NCI-H1092 treated with DMSO at 0.1 percent for 48 hours (cell line): Measurements from ENCODE around the gene NANOS3.

ENCODE experiments used
- DNase-seq: peaks from one replicate; lab custom pipeline; 2025; lab: John Stamatoyannopoulos, UW

Gene NANOS3

GRCh38 chr19:13864667-13865570 is 12.0 kb upstream of the NANOS3 start:
- no peak for DNase-seq

DNA sequence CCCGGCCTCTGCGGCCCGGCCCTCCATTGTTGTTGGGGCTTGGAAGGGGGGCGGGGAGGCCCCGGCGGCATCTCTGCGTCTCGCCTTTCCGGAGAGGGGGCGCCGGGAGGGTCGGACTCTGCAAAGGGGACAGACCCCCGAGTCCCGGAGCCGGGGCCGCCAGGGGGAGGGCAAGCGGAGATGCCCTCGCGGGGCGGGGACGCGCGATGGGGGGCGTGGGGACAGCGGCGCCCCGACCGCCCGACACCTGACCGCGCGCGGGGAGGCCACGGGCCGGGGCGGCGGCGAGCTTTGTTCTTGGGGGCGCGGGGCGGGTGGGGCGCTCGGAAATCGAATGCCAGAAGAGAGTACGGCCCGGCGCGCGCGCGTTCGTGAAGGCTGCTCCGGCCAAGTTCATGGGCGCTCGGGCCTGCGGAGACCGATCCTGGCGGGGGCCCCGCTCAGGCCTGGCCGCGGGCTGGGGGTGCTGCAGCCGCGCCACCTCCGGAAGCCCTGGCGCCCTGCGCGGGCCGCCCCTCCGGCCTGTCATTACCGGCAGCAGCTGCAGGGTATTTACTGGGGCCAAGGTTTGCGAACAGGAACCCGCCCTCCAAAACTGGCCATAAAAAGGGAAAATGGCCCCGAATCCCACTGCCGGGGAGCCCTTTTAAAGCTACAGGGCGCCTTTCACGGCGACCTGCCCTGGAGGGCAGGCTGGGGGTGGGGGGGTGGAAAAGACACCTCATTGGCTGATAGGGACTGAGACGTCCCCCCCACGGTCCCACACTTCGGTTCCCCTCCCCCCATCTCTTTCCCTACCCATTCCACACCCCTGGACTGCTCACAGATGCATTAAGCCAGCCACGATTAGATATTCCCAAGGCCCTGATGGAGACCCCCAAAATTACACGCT is 11.1 kb upstream of the NANOS3 start:
- DNase-seq, result no peak

GRCh38 chr19:13866463-13867046 is 10.4 kb upstream of the NANOS3 start:
- DNase-seq, result no peak

GRCh38 chr19:13868663-13869062 is 8.3 kb upstream of the NANOS3 start:
- no peak for DNase-seq

- no peak for DNase-seq
Observed at GRCh38 chr19:13869281-13869680, 7.7 kb upstream of the NANOS3 start.

- no peak for DNase-seq
Observed at GRCh38 chr19:13870873-13871272, 6.1 kb upstream of the NANOS3 start.

DNA sequence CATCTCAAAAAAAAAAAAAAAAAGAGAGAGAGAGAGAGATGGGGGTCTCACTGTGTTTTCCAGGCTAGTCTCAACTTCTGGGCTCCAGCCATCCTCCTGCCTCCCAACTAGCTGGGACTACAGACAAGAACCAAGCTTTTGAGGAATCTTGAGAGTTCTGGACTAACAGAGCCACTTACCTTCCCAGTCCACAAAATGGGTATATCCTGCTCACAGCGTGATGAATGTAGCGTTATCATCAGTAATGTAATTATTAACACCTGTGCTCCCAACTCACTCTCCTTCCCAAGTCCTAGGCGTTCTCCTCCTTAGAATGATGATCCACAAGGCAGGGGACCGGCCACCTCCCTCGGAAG is 4.6 kb upstream of the NANOS3 start:
- DNase-seq, result no peak

DNA sequence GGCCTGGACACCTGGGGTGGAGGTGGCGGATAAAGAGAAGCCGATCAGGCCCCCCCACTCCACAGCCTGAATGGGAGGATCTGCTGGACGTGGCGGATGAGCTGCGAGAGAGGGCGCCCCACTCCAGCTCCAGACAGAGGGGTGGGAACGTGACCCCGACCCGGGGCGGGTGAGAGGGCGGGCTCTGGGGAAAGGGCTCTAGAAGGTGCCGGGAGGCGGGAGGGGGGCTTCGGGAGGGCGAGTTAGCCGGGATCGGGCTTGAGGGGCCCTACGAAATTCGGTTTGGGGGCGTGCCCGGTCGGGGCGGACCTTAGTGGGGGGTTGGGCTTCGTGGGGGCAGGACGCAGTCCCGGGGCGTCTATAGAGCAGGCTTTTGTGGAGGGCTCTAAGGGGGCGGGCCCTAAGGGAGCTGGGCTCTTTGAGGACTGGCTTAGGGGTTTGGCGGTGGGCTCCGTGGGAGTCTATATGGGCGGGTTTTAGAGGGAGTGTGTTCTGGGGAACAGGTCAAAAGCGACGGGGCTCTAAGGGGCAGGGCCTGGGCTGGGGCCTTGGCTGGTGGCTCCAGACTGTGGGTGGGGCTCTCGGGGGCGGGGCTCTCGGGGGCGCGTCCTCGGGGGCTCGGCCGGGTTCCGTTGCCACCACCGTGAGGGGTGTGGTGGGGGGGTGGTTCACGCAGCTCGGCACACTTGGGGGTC is 4.1 kb upstream of the NANOS3 start:
- no peak for DNase-seq

DNA sequence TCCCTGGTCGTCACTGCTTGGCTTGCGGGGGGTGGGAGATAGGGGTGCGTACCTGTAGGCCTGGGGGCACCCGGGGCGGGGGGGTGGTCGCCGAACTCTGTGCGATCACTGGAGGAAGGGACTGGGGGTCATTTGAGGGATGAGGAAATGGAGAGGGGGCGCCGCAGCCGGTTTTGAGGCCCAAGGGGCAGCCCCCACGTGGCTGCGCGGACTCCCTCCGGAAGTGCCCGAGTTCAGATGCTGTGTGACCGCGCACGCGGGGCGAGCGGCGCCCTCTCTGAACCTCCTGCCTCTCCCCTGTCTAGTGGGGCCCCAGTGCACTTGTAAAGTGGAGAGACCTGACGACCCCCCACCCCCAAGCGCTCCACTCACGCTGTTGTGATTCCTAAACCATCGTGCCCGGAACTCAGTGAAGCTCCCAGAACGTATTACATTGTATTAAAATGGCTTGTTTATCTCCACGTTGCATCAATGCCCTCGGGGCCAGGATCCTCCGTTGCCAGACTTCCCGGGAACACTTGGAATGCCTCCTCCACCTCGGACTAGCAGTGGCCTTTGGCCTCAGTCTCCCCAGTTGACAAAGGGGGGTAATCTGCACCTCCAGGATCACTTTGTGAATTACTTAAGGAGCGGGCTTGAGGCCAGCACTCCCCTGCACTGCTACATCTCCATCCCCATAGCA is 3.0 kb upstream of the NANOS3 start:
- DNase-seq, result no peak

GRCh38 chr19:13875824-13876223 is 1.1 kb upstream of the NANOS3 start:
- DNase-seq, result no peak

DNA sequence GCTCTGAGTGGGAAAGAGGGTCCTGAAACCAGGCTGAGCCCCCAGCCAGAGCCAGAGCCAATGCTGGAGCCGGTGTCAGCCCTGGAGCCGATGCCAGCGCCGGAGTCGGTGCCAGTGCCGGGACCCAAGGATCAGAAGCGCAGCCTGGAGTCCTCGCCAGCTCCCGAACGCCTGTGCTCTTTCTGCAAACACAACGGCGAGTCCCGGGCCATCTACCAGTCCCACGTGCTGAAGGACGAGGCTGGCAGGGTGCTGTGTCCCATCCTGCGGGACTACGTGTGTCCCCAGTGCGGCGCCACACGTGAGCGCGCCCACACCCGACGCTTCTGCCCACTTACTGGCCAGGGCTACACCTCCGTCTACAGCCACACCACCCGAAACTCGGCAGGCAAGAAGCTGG is 369 bp downstream of the NANOS3 start:
- no peak for DNase-seq

GRCh38 chr19:13880059-13881043 is 3.4 kb downstream of the NANOS3 start:
- DNase-seq, result peak; percentile 88

DNA sequence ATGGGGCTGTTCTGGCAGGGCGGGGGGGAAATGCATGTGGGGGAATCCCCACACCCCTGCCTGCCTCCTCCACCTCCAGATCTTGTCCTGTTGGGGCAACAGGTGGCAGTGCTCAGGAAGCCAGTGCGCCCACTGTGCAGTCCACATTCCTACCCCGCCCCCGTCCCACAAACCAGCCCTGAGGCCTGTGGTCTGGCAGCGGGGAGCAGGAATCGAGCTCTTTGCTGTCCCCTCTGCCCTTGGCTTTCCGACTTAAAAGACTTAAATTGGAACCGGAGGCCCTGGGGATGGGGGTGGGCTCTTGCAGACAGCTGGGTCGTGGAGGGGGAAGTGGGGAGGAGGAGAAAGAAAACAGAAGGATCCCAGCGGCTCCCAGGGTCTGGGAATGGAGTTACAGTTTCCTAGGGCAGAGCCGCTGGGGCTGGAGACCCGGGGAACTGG is 4.3 kb downstream of the NANOS3 start:
- no peak for DNase-seq

DNA sequence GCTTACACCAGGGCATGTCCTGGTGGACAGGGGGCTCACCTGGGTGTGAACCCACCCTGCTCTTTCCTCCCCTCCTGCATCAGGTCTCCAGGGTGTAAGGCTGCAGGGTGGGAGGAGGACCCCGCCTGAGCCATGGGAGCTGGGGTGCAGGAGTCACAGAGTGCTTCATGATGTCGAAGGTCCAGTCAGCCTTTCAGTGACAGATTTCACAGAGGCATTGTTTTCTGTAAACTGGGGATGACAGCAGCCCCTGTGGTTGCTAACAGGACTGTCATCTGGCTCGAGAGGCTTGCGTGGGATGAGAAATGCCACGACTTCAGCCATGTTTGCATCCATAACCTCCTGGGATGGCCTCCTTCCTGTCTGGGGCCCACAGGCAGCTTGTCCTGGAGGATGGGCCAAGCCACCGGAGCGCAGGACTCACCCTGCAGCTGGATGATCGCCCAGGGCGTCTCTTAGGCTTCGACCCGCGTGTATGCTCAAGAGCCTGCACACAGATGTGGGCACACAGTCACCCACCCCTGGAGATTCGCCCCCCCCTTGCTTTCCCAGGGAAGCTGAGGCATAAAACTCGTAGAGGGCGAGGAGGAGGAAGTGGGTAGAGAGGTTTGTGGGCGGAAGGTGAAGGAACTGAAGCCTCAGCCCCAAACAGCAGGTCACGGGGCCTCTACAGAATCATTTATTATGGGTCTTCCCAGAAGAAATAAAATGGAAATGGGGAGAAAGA is 4.9 kb downstream of the NANOS3 start:
- DNase-seq, result no peak

GRCh38 chr19:13882419-13882795 is 5.5 kb downstream of the NANOS3 start:
- no peak for DNase-seq

- no peak for DNase-seq
Observed at GRCh38 chr19:13882836-13883235, 5.9 kb downstream of the NANOS3 start.

GRCh38 chr19:13883516-13884064 is 6.7 kb downstream of the NANOS3 start:
- no peak for DNase-seq

DNA sequence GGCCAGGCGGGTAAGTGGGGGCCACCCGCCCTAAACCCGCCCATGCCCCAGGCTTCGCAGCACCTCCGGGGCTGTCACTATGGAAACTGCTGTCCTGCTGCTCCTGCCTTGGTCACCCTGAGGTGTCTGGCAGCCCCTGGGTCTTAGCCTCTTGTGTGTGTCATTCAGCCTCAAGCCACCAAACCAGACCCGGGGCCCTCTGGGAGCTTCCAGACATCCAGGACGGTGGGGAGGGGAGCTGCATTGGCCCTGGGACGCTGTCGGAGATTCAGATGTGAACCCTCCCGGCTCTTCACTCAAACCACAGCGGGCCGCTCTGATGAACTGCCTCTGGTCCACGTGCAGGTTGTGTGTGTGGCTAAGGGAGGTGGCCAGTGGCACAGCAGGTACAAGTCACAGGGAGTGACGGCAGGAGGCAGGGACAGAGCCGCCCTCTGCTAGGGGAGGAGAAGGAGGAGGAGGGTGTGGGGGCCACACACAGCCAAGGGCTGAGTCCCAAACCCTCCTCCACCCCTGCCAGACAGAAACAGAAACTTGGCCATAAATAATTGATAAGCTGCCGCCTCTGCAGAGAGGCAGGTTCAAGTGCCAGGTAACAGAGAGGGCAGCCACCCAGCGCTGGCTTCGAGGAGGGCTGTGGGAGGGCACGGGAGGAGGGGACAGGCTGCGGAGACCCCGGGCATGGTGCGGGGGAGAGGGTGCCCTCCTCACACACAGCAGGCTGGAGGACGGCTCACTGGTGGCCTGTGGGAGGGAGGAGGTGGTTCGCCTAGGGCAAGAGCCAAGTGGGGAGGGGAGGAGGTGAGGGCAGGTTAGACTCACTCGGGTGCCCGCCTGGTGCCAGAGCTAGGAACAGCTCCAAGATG is 8.0 kb downstream of the NANOS3 start:
- DNase-seq, result peak; percentile 38
